Glutamatergic neuron (in vitro differentiated cells): ENCODE data around the gene DBET. TPM values are rescaled to one million over a fixed set of nuclear protein-coding genes. Genes with fewer than 3 reads are reported as not detected.
"Not testable (repeated sequence)": the region's sequence is repeated elsewhere in the genome, so short reads cannot be mapped to it uniquely, and the experiment has no call there.

Experiments used
- DNase-seq: peaks from one replicate; pipeline ENCODE4 v3.0.0; 2022
- H3K27ac Mint-ChIP-seq: one replicate; pipeline ENCODE4 v1.8.0; 2020; ENCODE audit warnings: mild to moderate bottlenecking, mixed read lengths, inconsistent platforms; ENCODE audit not compliant: unreplicated experiment
- H3K27me3 Mint-ChIP-seq: one replicate; pipeline ENCODE4 v1.8.0; 2020; ENCODE audit warnings: mild to moderate bottlenecking, moderate library complexity, mixed read lengths, inconsistent platforms; ENCODE audit not compliant: unreplicated experiment
- H3K36me3 Mint-ChIP-seq: one replicate; pipeline ENCODE4 v1.8.0; 2020; ENCODE audit warnings: mild to moderate bottlenecking, mixed read lengths, inconsistent platforms; ENCODE audit not compliant: unreplicated experiment
- H3K4me1 Mint-ChIP-seq: one replicate; pipeline ENCODE4 v1.8.0; 2020; ENCODE audit warnings: mild to moderate bottlenecking, low read depth, mixed read lengths, inconsistent platforms; ENCODE audit not compliant: unreplicated experiment
- H3K4me3 Mint-ChIP-seq: one replicate; pipeline ENCODE4 v1.8.0; 2020; ENCODE audit warnings: mild to moderate bottlenecking, mixed read lengths, inconsistent platforms; ENCODE audit not compliant: unreplicated experiment
- H3K9me3 Mint-ChIP-seq: one replicate; pipeline ENCODE4 v1.8.0; 2020; ENCODE audit warnings: mild to moderate bottlenecking, moderate library complexity, mixed read lengths, inconsistent platforms; ENCODE audit not compliant: unreplicated experiment
- CTCF ChIP-seq: fragments of 200-600 bp; sonication (generic); IDR thresholded peaks from one replicate; pipeline ENCODE4 v1.5.0; 2021; ENCODE audit not compliant: partially characterized antibody, unreplicated experiment
- long read RNA-seq: library from polyadenylated mRNA; unstranded; transcript quantifications from one replicate; pipeline ENCODE4 v2.0.0, GENCODE V29; 2020; ENCODE audit not compliant: unreplicated experiment
- total RNA-seq: library from RNA; stranded (reverse); fragmentation: NEBNext Ultra II Directional; extraction: Animal tissue kit (Norgen Biotek cat#: 25700); gene quantifications from one replicate; pipeline ENCODE4 v1.2.1, GENCODE V29; 2021; ENCODE audit not compliant: unreplicated experiment

The DBET gene
- total RNA-seq: 1.4 TPM
- long read RNA-seq: 0 reads

GRCh38 chr4:190064342-190064741, at the start of gene DBET:
Gene DBET, plus strand, starts transcription at chr4:190064502.
- not testable (repeated sequence) for H3K36me3 Mint-ChIP-seq, H3K9me3 Mint-ChIP-seq, H3K4me3 Mint-ChIP-seq, DNase-seq, H3K4me1 Mint-ChIP-seq, H3K27ac Mint-ChIP-seq, H3K27me3 Mint-ChIP-seq
- peak; percentile 31 for TF ChIP-seq CTCF

GRCh38 chr4:190014771-190015537, 49.3 kb upstream of the DBET start:
- Mint-ChIP-seq H3K4me1 (peaks cover 5% of the 10 kb centered on the region), H3K27me3 (peaks cover 34% of the 10 kb centered on the region), H3K9me3 (peaks cover 17% of the 10 kb centered on the region), H3K27ac (no peak overlapping the region), H3K4me3 (peak overlapping the region; percentile 63), H3K36me3 (peaks cover 8% of the 10 kb centered on the region)
- DNase-seq: peak; percentile 66
- no peak for TF ChIP-seq CTCF

DNA sequence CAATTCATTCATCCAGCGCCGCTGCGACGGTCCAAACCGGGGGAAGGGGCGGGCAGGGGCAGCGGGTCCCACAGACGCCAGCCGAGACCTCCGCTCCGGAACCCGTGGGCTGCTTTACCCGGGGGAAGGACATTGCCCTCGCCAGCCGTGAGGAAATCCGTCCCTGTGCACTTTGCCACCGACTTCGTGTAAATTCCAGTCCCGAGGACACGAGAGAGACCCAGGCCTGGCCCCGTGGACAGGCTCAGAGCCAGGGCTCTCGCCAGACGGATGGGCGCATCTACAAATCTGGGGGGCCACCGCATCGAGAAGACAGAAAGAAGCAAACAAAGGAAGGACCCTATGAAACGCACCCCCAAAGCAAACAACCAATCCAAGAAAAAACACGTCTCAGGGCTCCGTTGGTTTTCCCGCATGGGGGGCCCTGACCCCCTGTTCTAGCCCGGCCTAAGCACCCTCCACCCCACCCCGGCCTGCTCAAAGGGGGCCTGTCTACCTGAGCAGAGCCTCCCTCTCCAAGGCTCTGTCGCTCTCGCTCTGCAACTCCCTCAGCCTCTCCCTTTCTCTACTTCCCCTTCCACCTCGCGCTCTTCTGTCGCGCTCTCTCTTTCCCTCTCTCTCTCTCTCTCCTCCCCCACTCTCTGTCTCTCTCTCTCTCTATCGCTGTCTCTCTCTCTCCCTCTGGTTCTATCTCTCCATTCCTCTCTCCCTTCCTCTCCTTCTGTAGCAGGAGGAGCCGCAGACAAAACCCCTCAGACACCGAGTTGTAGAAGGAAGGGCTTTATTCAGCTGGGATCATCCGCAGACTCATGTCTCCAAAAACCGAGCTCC, 48.5 kb upstream of the DBET start:
- peak overlapping the region; percentile 72 for H3K4me3 Mint-ChIP-seq
- H3K27ac Mint-ChIP-seq: peak overlapping the region; percentile 1
- H3K9me3 Mint-ChIP-seq: peaks cover 22% of the 10 kb centered on the region
- peaks cover 42% of the 10 kb centered on the region for H3K27me3 Mint-ChIP-seq
- H3K4me1 Mint-ChIP-seq: peaks cover 5% of the 10 kb centered on the region
- DNase-seq: no peak
- peaks cover 8% of the 10 kb centered on the region for H3K36me3 Mint-ChIP-seq
- TF ChIP-seq CTCF: no peak

- Mint-ChIP-seq H3K4me1 (peaks cover 5% of the 10 kb centered on the region), H3K4me3 (peak overlapping the region; percentile 72), H3K27ac (peak overlapping the region; percentile 36), H3K36me3 (peaks cover 8% of the 10 kb centered on the region), H3K27me3 (peaks cover 46% of the 10 kb centered on the region), H3K9me3 (peaks cover 23% of the 10 kb centered on the region)
- DNase-seq: no peak
- TF ChIP-seq CTCF: no peak
Measured at GRCh38 chr4:190016369-190017289, 47.7 kb upstream of the DBET start.
